OCI-M1 (cell line): ENCODE data around the gene DYNC1H1.
"Not testable (repeated sequence)": the region's sequence is repeated elsewhere in the genome, so short reads cannot be mapped to it uniquely, and the experiment has no call there.

Experiments
- DNase-seq: peaks from one replicate; lab custom pipeline; 2025; lab: John Stamatoyannopoulos, UW

Gene DYNC1H1

GRCh38 chr14:102064590-102064989, 100.2 kb downstream of the DYNC1H1 start:
- DNase-seq = not testable (repeated sequence)

- DNase-seq = no peak
Measured at GRCh38 chr14:102066041-102066451, 101.7 kb downstream of the DYNC1H1 start.

- DNase-seq = no peak
Measured at GRCh38 chr14:102071283-102071998, 107.1 kb downstream of the DYNC1H1 start.

- no peak for DNase-seq
Measured at GRCh38 chr14:102074415-102074964, 110.1 kb downstream of the DYNC1H1 start.

- no peak for DNase-seq
Measured at GRCh38 chr14:102075155-102075554, 110.8 kb downstream of the DYNC1H1 start.

GRCh38 chr14:102077382-102077709, 113.0 kb downstream of the DYNC1H1 start:
- DNase-seq = no peak

- DNase-seq = not testable (repeated sequence)
Measured at GRCh38 chr14:102078361-102078791, 114.0 kb downstream of the DYNC1H1 start.

- no peak for DNase-seq
Measured at GRCh38 chr14:102078831-102079699, 114.7 kb downstream of the DYNC1H1 start.

GRCh38 chr14:102079700-102079979, 115.3 kb downstream of the DYNC1H1 start:
- no peak for DNase-seq

- no peak for DNase-seq
Measured at GRCh38 chr14:102080183-102081080, 116.1 kb downstream of the DYNC1H1 start.

- no peak for DNase-seq
Measured at GRCh38 chr14:102081231-102082080, 117.1 kb downstream of the DYNC1H1 start.

GRCh38 chr14:102084522-102084921, 120.1 kb downstream of the DYNC1H1 start:
- not testable (repeated sequence) for DNase-seq

- DNase-seq = no peak
Measured at GRCh38 chr14:102084931-102085330, 120.6 kb downstream of the DYNC1H1 start.

GRCh38 chr14:102085488-102085887, 121.1 kb downstream of the DYNC1H1 start:
- DNase-seq = no peak

- peak; percentile 47 for DNase-seq
Measured at GRCh38 chr14:102085948-102086708, 121.8 kb downstream of the DYNC1H1 start.

- no peak for DNase-seq
Measured at GRCh38 chr14:102086709-102086971, 122.3 kb downstream of the DYNC1H1 start.

- peak; percentile 93 for DNase-seq
Measured at GRCh38 chr14:102086972-102087761, 122.8 kb downstream of the DYNC1H1 start, which contains the start of gene HSP90AA1. HSP90AA1 (minus strand) TSS chr14:102087044; CDS start chr14:102086378, 666 bp downstream.

GRCh38 chr14:102087762-102088011, 123.3 kb downstream of the DYNC1H1 start:
- no peak for DNase-seq

GRCh38 chr14:102088012-102088792, 123.8 kb downstream of the DYNC1H1 start:
- no peak for DNase-seq
